ENCODE data around the gene ARL8B. TPM values are rescaled to one million over a fixed set of nuclear protein-coding genes. Genes with fewer than 3 reads are reported as not detected.
"Not testable (repeated sequence)": the region's sequence is repeated elsewhere in the genome, so short reads cannot be mapped to it uniquely, and the experiment has no call there.

ARL8B gene
- total and polyA plus RNA-seq, 2 donors (not counting 1 experiment from before 2014, with no cell fraction given), result 14.5 to 67.3 TPM

GRCh38 chr3:5172018-5172417 is 49.9 kb downstream of the ARL8B start:
- no CpG with 5 or more reads among the region's 4 CpGs for WGBS (ENCODE audit: insufficient coverage)
- ATAC-seq (ENCODE audit: low read depth), result no peak
- Mint-ChIP-seq H3K27ac (no peak overlapping the region), H3K4me1 (peaks cover 28% of the 10 kb centered on the region), H3K4me3 (no peak overlapping the region), H3K27me3 (no peaks in the 10 kb centered on the region), H3K9me3 (ENCODE audit: insufficient read depth) (no peaks in the 10 kb centered on the region)
- intact Hi-C loops (cut with micrococcal nuclease), result loop anchor here (5.0 kb wide), 1 partner anchor 35 kb away; no protein-coding TSS in a partner anchor
- Histone ChIP-seq H3K27me3 (replicated peaks in 1 of 4; ENCODE audit: control extremely low read depth in 1 of 4, control insufficient read depth in 3 of 4, insufficient read depth in 4 of 4, low read length in 3 of 4) (no peaks in the 10 kb centered on the region), H2AFZ (ENCODE audit: insufficient read depth, low read depth, low read length, poor library complexity, severe bottlenecking) (no peak overlapping the region), H3K27ac (ENCODE audit: low read length in 2 of 2) (no peak overlapping the region), H3K9me3 (ENCODE audit: control extremely low read depth in 1 of 3, control insufficient read depth in 2 of 3, insufficient read depth in 1 of 3, low read length in 2 of 3) (no peaks in the 10 kb centered on the region), H3K36me3 (replicated peaks in 1 of 2; ENCODE audit: control extremely low read depth in 1 of 2, control insufficient read depth in 1 of 2, extremely low read depth in 1 of 2, insufficient read depth in 2 of 2, low read length in 1 of 2) (peaks cover 2 to 48% of the 10 kb centered on the region in 2 experiments), H3K4me2 (replicated peaks; ENCODE audit: low read depth, low read length, poor library complexity, severe bottlenecking) (no peak overlapping the region), H3K4me3 (ENCODE audit: control extremely low read depth in 1 of 5, extremely low read depth in 1 of 5, insufficient read depth in 1 of 5, low read depth in 2 of 5, low read length in 4 of 5) (no peak overlapping the region), H3K9ac (ENCODE audit: low read length) (no peak overlapping the region), H4K20me1 (ENCODE audit: control insufficient read depth, insufficient read depth, low read length, poor library complexity, severe bottlenecking) (peaks cover 9% of the 10 kb centered on the region), H3K4me1 (ENCODE audit: control insufficient read depth in 2 of 2, insufficient read depth in 2 of 2, low read length in 2 of 2) (peaks cover 12 to 14% of the 10 kb centered on the region in 2 donors), H3K79me2 (ENCODE audit: control insufficient read depth, insufficient read depth, low read length) (peaks cover 35% of the 10 kb centered on the region)
- DNase-seq, result no peak
- no peak for TF ChIP-seq EZH2 (IDR thresholded peaks at IDR 0.05; ENCODE audit: borderline replicate concordance, insufficient read depth, low read depth, low read length, poor library complexity, severe bottlenecking)
- no peak for TF ChIP-seq CTCF (IDR thresholded peaks at IDR 0.05)
- CTCF ChIA-PET, result interaction anchor here (1.3 to 1.6 kb wide), 2 partner anchors 12 to 14 kb away, joined by 4 read pairs; no protein-coding TSS in a partner anchor
- POLR2A ChIA-PET, result no interaction called here

- H2AFZ ChIP-seq (ENCODE audit: insufficient read depth, low read depth, low read length, poor library complexity, severe bottlenecking); H3K27me3 Mint-ChIP-seq; ATAC-seq (ENCODE audit: low read depth); H3K9me3 Mint-ChIP-seq (ENCODE audit: insufficient read depth); H4K20me1 ChIP-seq (ENCODE audit: control insufficient read depth, insufficient read depth, low read length, poor library complexity, severe bottlenecking); H3K27me3 ChIP-seq (replicated peaks in 1 of 4; ENCODE audit: control extremely low read depth in 1 of 4, control insufficient read depth in 3 of 4, insufficient read depth in 4 of 4, low read length in 3 of 4); H3K4me3 ChIP-seq (ENCODE audit: control extremely low read depth in 1 of 5, extremely low read depth in 1 of 5, insufficient read depth in 1 of 5, low read depth in 2 of 5, low read length in 4 of 5); H3K9ac ChIP-seq (ENCODE audit: low read length); DNase-seq; H3K4me2 ChIP-seq (replicated peaks; ENCODE audit: low read depth, low read length, poor library complexity, severe bottlenecking); intact Hi-C loops (cut with micrococcal nuclease): not testable (repeated sequence)
- Histone ChIP-seq H3K9me3 (ENCODE audit: control extremely low read depth in 1 of 3, control insufficient read depth in 2 of 3, insufficient read depth in 1 of 3, low read length in 2 of 3) (peaks cover 0 to 13% (median 4%) of the 10 kb centered on the region in 3 donors), H3K79me2 (ENCODE audit: control insufficient read depth, insufficient read depth, low read length) (peaks cover 22% of the 10 kb centered on the region), H3K36me3 (replicated peaks in 1 of 2; ENCODE audit: control extremely low read depth in 1 of 2, control insufficient read depth in 1 of 2, extremely low read depth in 1 of 2, insufficient read depth in 2 of 2, low read length in 1 of 2) (peaks cover 0 to 20% of the 10 kb centered on the region in 2 experiments), H3K4me1 (ENCODE audit: control insufficient read depth in 2 of 2, insufficient read depth in 2 of 2, low read length in 2 of 2) (peaks cover 63 to 68% of the 10 kb centered on the region in 2 donors), H3K27ac (ENCODE audit: low read length in 2 of 2) (peak overlapping the region in 1 of 2 donors; percentile 27)
- Mint-ChIP-seq H3K27ac (peak overlapping the region; percentile 37), H3K4me3 (peak overlapping the region; percentile 13), H3K4me1 (peaks cover 65% of the 10 kb centered on the region)
- WGBS (ENCODE audit: insufficient coverage), result no CpG with 5 or more reads among the region's 2 CpGs
- CTCF ChIA-PET, result interaction anchor here (2.3 kb wide), 1 partner anchor 18 kb away, joined by 9 read pairs; no protein-coding TSS in a partner anchor
- POLR2A ChIA-PET, result interaction anchor here (0.9 kb wide), 1 partner anchor 9 kb away, joined by 4 read pairs; the partner anchor contains the start of gene EDEM1
Measured at GRCh38 chr3:5179036-5179435, 56.9 kb downstream of the ARL8B start.
